ENCODE data around the gene INSYN1. TPM values are rescaled to one million over a fixed set of nuclear protein-coding genes. Genes with fewer than 3 reads are reported as not detected.

The INSYN1 gene
- 3.8 TPM for total RNA-seq
- long read RNA-seq, result 0 reads

DNA sequence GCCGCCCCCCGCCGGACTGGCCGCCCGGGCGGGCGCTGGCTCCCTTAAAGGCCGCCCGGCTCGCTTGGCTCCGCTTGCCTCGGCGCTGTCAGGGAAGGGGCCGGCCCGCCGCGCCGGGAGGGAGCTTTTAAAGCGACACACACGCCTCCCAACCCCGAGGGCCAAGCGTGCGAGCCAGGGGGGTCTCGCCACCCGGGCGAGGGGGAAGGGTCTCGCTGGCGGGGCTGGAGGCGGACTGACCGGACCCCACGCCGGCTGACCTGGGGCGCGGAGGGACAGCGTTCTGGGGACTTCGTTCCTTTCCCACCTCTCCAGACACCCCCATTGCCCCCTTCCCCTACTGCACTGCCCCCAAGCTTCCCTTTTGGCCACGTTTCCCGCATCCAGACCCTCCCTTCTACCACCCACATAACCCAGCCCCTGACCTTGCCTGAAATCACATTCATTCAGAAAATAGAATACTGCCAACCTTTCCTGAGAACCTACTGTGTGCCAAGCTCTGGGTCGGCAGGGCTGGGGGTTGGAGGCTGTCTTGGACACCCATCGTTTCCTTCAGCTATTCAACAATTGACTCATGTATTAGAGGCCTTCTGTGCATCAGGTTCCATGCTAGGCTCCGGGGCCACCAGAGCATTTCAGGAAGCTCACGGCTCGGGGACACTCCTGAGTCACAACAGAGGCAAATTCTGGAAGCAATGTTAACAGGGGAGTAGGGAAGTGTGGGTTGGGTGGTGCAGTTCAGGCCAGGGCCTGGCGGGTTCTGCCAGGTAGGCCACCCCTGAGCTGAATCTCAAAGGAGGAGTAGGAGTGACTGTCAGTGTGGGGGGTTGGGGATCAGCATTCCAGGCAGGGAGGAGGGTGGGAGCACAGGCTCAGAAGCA, at the start of gene INSYN1:
TSS of gene INSYN1 (minus strand) at position 102 of the 881 bp plus-strand sequence. CDS start 2,221 bp downstream, outside the sequence.
- TF ChIP-seq CTCF (IDR thresholded peaks at IDR 0.05), result no peak
- Histone ChIP-seq H3K4me3 (peak within 1 kb of the TSS; percentile 54), H3K36me3 (no peaks in the 10 kb centered on the region), H3K27me3 (ENCODE audit: low read depth) (peaks cover 60% of the 10 kb centered on the region), H3K4me1 (peaks cover 14% of the 10 kb centered on the region), H3K9me3 (no peaks in the 10 kb centered on the region), H3K27ac (no peak within 1 kb of the TSS)
- DNase-seq, result no peak
- peak in 1 of 2 donors; percentile 32 for ATAC-seq
- intact Hi-C loops (cut with DNase I), result no loop called here

- no peaks in the 10 kb centered on the region for H3K36me3 ChIP-seq
- DNase-seq (no peak), ATAC-seq (no peak)
- no peaks in the 10 kb centered on the region for H3K9me3 ChIP-seq
- peak overlapping the region; percentile 10 for H3K27ac ChIP-seq
- no peak for TF ChIP-seq CTCF (IDR thresholded peaks at IDR 0.05)
- intact Hi-C loops (cut with DNase I), result no loop called here
- no peaks in the 10 kb centered on the region for H3K27me3 ChIP-seq (ENCODE audit: low read depth)
- H3K4me1 ChIP-seq, result peaks cover 7% of the 10 kb centered on the region
- no peak overlapping the region for H3K4me3 ChIP-seq
Observed at GRCh38 chr15:73802431-73803041, 49.4 kb upstream of the INSYN1 start.

DNA sequence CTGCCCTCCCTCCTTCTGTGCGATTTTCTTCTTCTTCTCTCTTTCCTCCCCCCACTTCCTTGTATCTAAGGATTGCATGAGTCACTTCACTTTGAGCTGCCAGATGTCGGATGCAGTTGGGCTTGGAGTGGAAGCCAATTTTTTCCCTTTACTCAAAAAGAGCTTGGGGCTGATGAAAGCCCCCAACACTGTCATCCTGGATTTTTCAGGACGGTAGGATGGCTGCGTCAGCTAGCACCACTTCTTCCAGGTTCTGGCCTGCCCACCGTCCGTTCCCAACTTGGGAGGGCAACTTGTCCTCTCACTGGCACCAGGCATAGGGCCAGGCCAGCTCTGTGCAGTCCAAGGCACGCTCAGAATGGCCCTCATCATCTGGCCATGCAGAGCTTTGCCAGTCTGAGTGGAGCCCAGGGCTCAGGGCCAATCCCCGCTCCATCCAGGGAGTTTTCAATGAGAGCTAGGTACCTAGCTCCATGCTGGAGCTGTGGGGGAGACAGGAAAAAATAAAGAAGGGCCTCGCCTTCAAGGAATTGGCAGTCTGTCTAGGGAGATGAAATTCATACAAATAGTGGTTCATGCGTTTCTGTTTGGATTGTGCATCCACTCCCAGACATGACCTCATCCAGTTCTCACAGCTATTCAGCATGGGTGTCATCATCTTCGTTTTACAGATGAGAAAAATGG, 47.7 kb upstream of the INSYN1 start:
- peaks cover 7% of the 10 kb centered on the region for H3K4me1 ChIP-seq
- no peak overlapping the region for H3K4me3 ChIP-seq
- no peak for TF ChIP-seq CTCF (IDR thresholded peaks at IDR 0.05)
- ATAC-seq, result peak in 1 of 2 donors; percentile 28
- no peak for DNase-seq
- intact Hi-C loops (cut with DNase I), result no loop called here
- H3K27ac ChIP-seq, result peak overlapping the region; percentile 32
- H3K36me3 ChIP-seq, result no peaks in the 10 kb centered on the region
- no peaks in the 10 kb centered on the region for H3K9me3 ChIP-seq
- no peaks in the 10 kb centered on the region for H3K27me3 ChIP-seq (ENCODE audit: low read depth)

DNA sequence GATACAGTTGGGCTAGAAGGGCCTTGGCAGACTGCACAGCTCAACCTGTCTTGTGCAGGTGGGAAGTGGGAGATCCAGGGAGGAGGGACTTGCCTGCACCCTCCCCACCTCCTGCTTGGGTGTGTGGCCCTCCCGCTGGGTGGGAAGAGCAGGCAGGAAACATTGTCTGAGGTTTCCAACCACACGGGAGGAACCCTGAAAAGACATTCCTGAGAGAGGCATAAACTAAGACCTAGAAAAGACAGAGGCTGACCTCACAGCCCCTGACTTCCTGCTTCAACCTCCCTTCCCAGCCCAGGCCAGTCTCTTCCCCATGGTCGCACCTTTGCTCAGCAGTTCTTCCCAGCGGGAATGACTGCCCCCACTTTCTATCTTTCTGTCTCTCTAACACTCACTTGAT, 46.3 kb upstream of the INSYN1 start:
- Histone ChIP-seq H3K27me3 (ENCODE audit: low read depth) (no peaks in the 10 kb centered on the region), H3K4me1 (peaks cover 7% of the 10 kb centered on the region), H3K4me3 (no peak overlapping the region), H3K27ac (no peak overlapping the region), H3K9me3 (no peaks in the 10 kb centered on the region), H3K36me3 (no peaks in the 10 kb centered on the region)
- DNase-seq (no peak), ATAC-seq (no peak)
- intact Hi-C loops (cut with DNase I), result no loop called here
- no peak for TF ChIP-seq CTCF (IDR thresholded peaks at IDR 0.05)

- ATAC-seq, result no peak
Observed at GRCh38 chr15:73797366-73798158, 44.4 kb upstream of the INSYN1 start.

More at GRCh38 chr15:73797366-73798158, 44.4 kb upstream of the INSYN1 start:
- no peak for TF ChIP-seq CTCF (IDR thresholded peaks at IDR 0.05)
- intact Hi-C loops (cut with DNase I), result no loop called here
- Histone ChIP-seq H3K27me3 (ENCODE audit: low read depth) (no peaks in the 10 kb centered on the region), H3K4me3 (no peak overlapping the region), H3K27ac (no peak overlapping the region), H3K36me3 (no peaks in the 10 kb centered on the region), H3K4me1 (peaks cover 7% of the 10 kb centered on the region), H3K9me3 (no peaks in the 10 kb centered on the region)
- no peak for DNase-seq
